Measurements from ENCODE around the gene NSMF. TPM values are rescaled to one million over a fixed set of nuclear protein-coding genes. Genes with fewer than 3 reads are reported as not detected.

Gene NSMF
- total and polyA plus RNA-seq, 10 of the 15 experiments (the other 5 are each of a cell fraction or from before 2014, with no cell fraction given) = 0.13 to 44.3 (median 13.4) TPM

- TF ChIP-seq BCL3 (IDR thresholded peaks at IDR 0.05; ENCODE audit: borderline replicate concordance, insufficient read depth, low read depth, low read length, poor library complexity, severe bottlenecking) (no peak), NBN (IDR thresholded peaks at IDR 0.05) (no peak), IKZF2 (IDR thresholded peaks at IDR 0.05) (peak; percentile 15 to 35; a peak in 2 of 4 replicates), RUNX3 (IDR thresholded peaks at IDR 0.05; ENCODE audit: low read length) (0 out of 2 replicates have a peak, but pooled peaks have one; percentile 9), MTA2 (IDR thresholded peaks at IDR 0.05; ENCODE audit: low read depth) (no peak), CREB1 (IDR thresholded peaks at IDR 0.05; ENCODE audit: low read depth) (no peak), BRCA1 (IDR thresholded peaks at IDR 0.05; ENCODE audit: low read depth, low read length) (no peak), NFYB (IDR thresholded peaks at IDR 0.05; ENCODE audit: insufficient read depth, low read depth, low read length) (no peak), MEF2B (IDR thresholded peaks at IDR 0.05; ENCODE audit: partially characterized antibody, poor library complexity, severe bottlenecking) (peak; percentile 71), KAT2A (conservative IDR thresholded peaks at IDR 0.05; ENCODE audit: control insufficient read depth, low read depth, low read length) (no peak), BCL11A (IDR thresholded peaks at IDR 0.05; ENCODE audit: low read depth, low read length) (0 out of 2 replicates have a peak, but pooled peaks have one; percentile 29), STAT3 (IDR thresholded peaks at IDR 0.05; ENCODE audit: low read depth, low read length) (no peak), HDAC2 (IDR thresholded peaks at IDR 0.05) (no peak), ATF7 (IDR thresholded peaks at IDR 0.05; ENCODE audit: low read depth) (0 out of 2 replicates have a peak, but pooled peaks have one; percentile 28), CEBPB (IDR thresholded peaks at IDR 0.05; ENCODE audit: borderline replicate concordance in 1 of 2, low read depth in 2 of 2, low read length in 2 of 2) (no peak), TCF7 (IDR thresholded peaks at IDR 0.05; ENCODE audit: borderline replicate concordance) (no peak)
- TF ChIP-seq, protein P1, sequence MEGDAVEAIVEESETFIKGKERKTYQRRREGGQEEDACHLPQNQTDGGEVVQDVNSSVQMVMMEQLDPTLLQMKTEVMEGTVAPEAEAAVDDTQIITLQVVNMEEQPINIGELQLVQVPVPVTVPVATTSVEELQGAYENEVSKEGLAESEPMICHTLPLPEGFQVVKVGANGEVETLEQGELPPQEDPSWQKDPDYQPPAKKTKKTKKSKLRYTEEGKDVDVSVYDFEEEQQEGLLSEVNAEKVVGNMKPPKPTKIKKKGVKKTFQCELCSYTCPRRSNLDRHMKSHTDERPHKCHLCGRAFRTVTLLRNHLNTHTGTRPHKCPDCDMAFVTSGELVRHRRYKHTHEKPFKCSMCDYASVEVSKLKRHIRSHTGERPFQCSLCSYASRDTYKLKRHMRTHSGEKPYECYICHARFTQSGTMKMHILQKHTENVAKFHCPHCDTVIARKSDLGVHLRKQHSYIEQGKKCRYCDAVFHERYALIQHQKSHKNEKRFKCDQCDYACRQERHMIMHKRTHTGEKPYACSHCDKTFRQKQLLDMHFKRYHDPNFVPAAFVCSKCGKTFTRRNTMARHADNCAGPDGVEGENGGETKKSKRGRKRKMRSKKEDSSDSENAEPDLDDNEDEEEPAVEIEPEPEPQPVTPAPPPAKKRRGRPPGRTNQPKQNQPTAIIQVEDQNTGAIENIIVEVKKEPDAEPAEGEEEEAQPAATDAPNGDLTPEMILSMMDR (IDR thresholded peaks at IDR 0.05 in 2 of 3, conservative IDR thresholded peaks at IDR 0.05 in 1 of 3; ENCODE audit: control insufficient read depth in 2 of 3, extremely low read depth in 1 of 3, insufficient read depth in 1 of 3, low read depth in 3 of 3, low read length in 3 of 3) = no peak
- TF ChIP-seq, protein P2, sequence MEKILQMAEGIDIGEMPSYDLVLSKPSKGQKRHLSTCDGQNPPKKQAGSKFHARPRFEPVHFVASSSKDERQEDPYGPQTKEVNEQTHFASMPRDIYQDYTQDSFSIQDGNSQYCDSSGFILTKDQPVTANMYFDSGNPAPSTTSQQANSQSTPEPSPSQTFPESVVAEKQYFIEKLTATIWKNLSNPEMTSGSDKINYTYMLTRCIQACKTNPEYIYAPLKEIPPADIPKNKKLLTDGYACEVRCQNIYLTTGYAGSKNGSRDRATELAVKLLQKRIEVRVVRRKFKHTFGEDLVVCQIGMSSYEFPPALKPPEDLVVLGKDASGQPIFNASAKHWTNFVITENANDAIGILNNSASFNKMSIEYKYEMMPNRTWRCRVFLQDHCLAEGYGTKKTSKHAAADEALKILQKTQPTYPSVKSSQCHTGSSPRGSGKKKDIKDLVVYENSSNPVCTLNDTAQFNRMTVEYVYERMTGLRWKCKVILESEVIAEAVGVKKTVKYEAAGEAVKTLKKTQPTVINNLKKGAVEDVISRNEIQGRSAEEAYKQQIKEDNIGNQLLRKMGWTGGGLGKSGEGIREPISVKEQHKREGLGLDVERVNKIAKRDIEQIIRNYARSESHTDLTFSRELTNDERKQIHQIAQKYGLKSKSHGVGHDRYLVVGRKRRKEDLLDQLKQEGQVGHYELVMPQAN (conservative IDR thresholded peaks at IDR 0.05) = no peak
Observed at GRCh38 chr9:137407590-137408300, 51.4 kb downstream of the NSMF start (continued).
